ENCODE results near the gene CELA2A. TPM values are rescaled to one million over a fixed set of nuclear protein-coding genes. Genes with fewer than 3 reads are reported as not detected.

CELA2A gene
- total RNA-seq, 1 experiment from 2014 or later, result not detected

GRCh38 chr1:15472587-15472986, 16.1 kb downstream of the CELA2A start:
- H3K36me3 Mint-ChIP-seq (ENCODE audit: insufficient read depth, unreplicated experiment), result no peaks in the 10 kb centered on the region
- no peaks in the 10 kb centered on the region for H3K4me1 Mint-ChIP-seq (ENCODE audit: low read depth, unreplicated experiment)
- no peak for DNase-seq
- Histone ChIP-seq H3K4me3 (ENCODE audit: low read depth, low read length) (no peak overlapping the region), H3K9me3 (no peaks in the 10 kb centered on the region), H3K4me1 (no peaks in the 10 kb centered on the region), H3K27me3 (replicated peaks; ENCODE audit: control insufficient read depth, insufficient read depth, low read length) (no peaks in the 10 kb centered on the region), H3K36me3 (ENCODE audit: control insufficient read depth, insufficient read depth, low read length) (no peaks in the 10 kb centered on the region)
- ChIA-PET POLR2A (no interaction called here), CTCF (no interaction called here)
- no peak overlapping the region for H3K4me3 Mint-ChIP-seq (ENCODE audit: unreplicated experiment)
- BruUV-seq (replicated peaks), result no TSS peak
- H3K27me3 Mint-ChIP-seq (ENCODE audit: insufficient read depth, unreplicated experiment), result no peaks in the 10 kb centered on the region
- TF ChIP-seq, protein P1, sequence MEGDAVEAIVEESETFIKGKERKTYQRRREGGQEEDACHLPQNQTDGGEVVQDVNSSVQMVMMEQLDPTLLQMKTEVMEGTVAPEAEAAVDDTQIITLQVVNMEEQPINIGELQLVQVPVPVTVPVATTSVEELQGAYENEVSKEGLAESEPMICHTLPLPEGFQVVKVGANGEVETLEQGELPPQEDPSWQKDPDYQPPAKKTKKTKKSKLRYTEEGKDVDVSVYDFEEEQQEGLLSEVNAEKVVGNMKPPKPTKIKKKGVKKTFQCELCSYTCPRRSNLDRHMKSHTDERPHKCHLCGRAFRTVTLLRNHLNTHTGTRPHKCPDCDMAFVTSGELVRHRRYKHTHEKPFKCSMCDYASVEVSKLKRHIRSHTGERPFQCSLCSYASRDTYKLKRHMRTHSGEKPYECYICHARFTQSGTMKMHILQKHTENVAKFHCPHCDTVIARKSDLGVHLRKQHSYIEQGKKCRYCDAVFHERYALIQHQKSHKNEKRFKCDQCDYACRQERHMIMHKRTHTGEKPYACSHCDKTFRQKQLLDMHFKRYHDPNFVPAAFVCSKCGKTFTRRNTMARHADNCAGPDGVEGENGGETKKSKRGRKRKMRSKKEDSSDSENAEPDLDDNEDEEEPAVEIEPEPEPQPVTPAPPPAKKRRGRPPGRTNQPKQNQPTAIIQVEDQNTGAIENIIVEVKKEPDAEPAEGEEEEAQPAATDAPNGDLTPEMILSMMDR (IDR thresholded peaks at IDR 0.05; ENCODE audit: insufficient read depth in 1 of 2, low read depth in 1 of 2, low read length in 1 of 2, severe bottlenecking in 1 of 2, unreplicated experiment in 1 of 2), result no peak
- no peak overlapping the region for H3K27ac Mint-ChIP-seq (ENCODE audit: unreplicated experiment)
- intact Hi-C loops (cut with micrococcal nuclease; ENCODE audit: unreplicated experiment), result no loop called here
- H3K9me3 Mint-ChIP-seq (ENCODE audit: unreplicated experiment), result no peaks in the 10 kb centered on the region

- no peak for DNase-seq
- H3K4me1 Mint-ChIP-seq (ENCODE audit: low read depth, unreplicated experiment), result no peaks in the 10 kb centered on the region
- ChIA-PET CTCF (no interaction called here), POLR2A (no interaction called here)
- no peak within 1 kb of the TSS for H3K27ac Mint-ChIP-seq (ENCODE audit: unreplicated experiment)
- no TSS peak for BruUV-seq (replicated peaks)
- no peaks in the 10 kb centered on the region for H3K27me3 Mint-ChIP-seq (ENCODE audit: insufficient read depth, unreplicated experiment)
- intact Hi-C loops (cut with micrococcal nuclease; ENCODE audit: unreplicated experiment), result no loop called here
- Histone ChIP-seq H3K27me3 (replicated peaks; ENCODE audit: control insufficient read depth, insufficient read depth, low read length) (no peaks in the 10 kb centered on the region), H3K4me1 (no peaks in the 10 kb centered on the region), H3K4me3 (ENCODE audit: low read depth, low read length) (no peak within 1 kb of the TSS), H3K36me3 (ENCODE audit: control insufficient read depth, insufficient read depth, low read length) (no peaks in the 10 kb centered on the region), H3K9me3 (no peaks in the 10 kb centered on the region)
- H3K4me3 Mint-ChIP-seq (ENCODE audit: unreplicated experiment), result no peak within 1 kb of the TSS
- H3K36me3 Mint-ChIP-seq (ENCODE audit: insufficient read depth, unreplicated experiment), result no peaks in the 10 kb centered on the region
- no peaks in the 10 kb centered on the region for H3K9me3 Mint-ChIP-seq (ENCODE audit: unreplicated experiment)
- TF ChIP-seq, protein P1 (IDR thresholded peaks at IDR 0.05; ENCODE audit: insufficient read depth in 1 of 2, low read depth in 1 of 2, low read length in 1 of 2, severe bottlenecking in 1 of 2, unreplicated experiment in 1 of 2), result no peak
Measured at GRCh38 chr1:15475752-15476314, 19.3 kb downstream of the CELA2A start, which contains the start of gene CELA2B. Gene CELA2B, plus strand, starts transcription at chr1:15476104. Its CDS starts 22 bp downstream, at chr1:15476126.

- no peaks in the 10 kb centered on the region for H3K27me3 Mint-ChIP-seq (ENCODE audit: insufficient read depth, unreplicated experiment)
- no peak overlapping the region for H3K4me3 Mint-ChIP-seq (ENCODE audit: unreplicated experiment)
- H3K4me1 Mint-ChIP-seq (ENCODE audit: low read depth, unreplicated experiment), result no peaks in the 10 kb centered on the region
- ChIA-PET POLR2A (no interaction called here), CTCF (no interaction called here)
- H3K36me3 ChIP-seq (ENCODE audit: control insufficient read depth, insufficient read depth, low read length), result no peaks in the 10 kb centered on the region
- H3K27ac Mint-ChIP-seq (ENCODE audit: unreplicated experiment), result no peak overlapping the region
- DNase-seq, result no peak
- H3K9me3 Mint-ChIP-seq (ENCODE audit: unreplicated experiment), result no peaks in the 10 kb centered on the region
- no peaks in the 10 kb centered on the region for H3K27me3 ChIP-seq (replicated peaks; ENCODE audit: control insufficient read depth, insufficient read depth, low read length)
- BruUV-seq (replicated peaks), result no TSS peak
- H3K36me3 Mint-ChIP-seq (ENCODE audit: insufficient read depth, unreplicated experiment), result no peaks in the 10 kb centered on the region
- no peaks in the 10 kb centered on the region for H3K4me1 ChIP-seq
- intact Hi-C loops (cut with micrococcal nuclease; ENCODE audit: unreplicated experiment), result no loop called here
- H3K9me3 ChIP-seq, result no peaks in the 10 kb centered on the region
- H3K4me3 ChIP-seq (ENCODE audit: low read depth, low read length), result no peak overlapping the region
- TF ChIP-seq, protein P1 (IDR thresholded peaks at IDR 0.05; ENCODE audit: insufficient read depth in 1 of 2, low read depth in 1 of 2, low read length in 1 of 2, severe bottlenecking in 1 of 2, unreplicated experiment in 1 of 2), result no peak
Measured at GRCh38 chr1:15476927-15477326, 20.4 kb downstream of the CELA2A start.
